SK-N-SH (cell line): ENCODE data around the gene C1S. TPM values are rescaled to one million over a fixed set of nuclear protein-coding genes. Genes with fewer than 3 reads are reported as not detected.

Experiments used
- CTCF ChIA-PET: fragments of 300-600, 350-600 bp; formaldehyde crosslinking; extraction: SDS; loops from one replicate; lab custom pipeline; 2021; lab: Yijun Ruan, JAX
- POLR2A ChIA-PET: fragments of 350-600 bp; sonication (Branson Sonifier 250); formaldehyde crosslinking; extraction: SDS; loops from one replicate; lab custom pipeline; 2020; ENCODE audit warnings: antibody characterized with exemption, inconsistent platforms; lab: Yijun Ruan, JAX
- DNase-seq: peaks from one replicate; pipeline ENCODE4 v3.0.0; 2012
- H2AFZ ChIP-seq: fragments of 200-600 bp; sonication (generic); 2 replicates; pipeline ENCODE4 v1.8.1; 2016; ENCODE audit warnings: antibody characterized with exemption, mild to moderate bottlenecking, low read depth
- H3F3A ChIP-seq: fragments of 200-600 bp; sonication (generic); replicated peaks from 2 replicates; pipeline ENCODE3; 2016; ENCODE audit warnings: antibody characterized with exemption, mild to moderate bottlenecking; ENCODE audit not compliant: insufficient read depth
- H3K27ac ChIP-seq, 2 experiments: fragments of 200-500 bp in 1 of 2; fragments of 200-600 bp in 1 of 2; sonication (Bioruptor generic) in 1 of 2; sonication (generic), shearing (Covaris generic) in 1 of 2; 2 replicates each; pipeline versions ENCODE4 v1.5.1 to v1.6.1; 2014 to 2016; ENCODE audit warnings: low read depth in 2 of 2, inconsistent platforms in 1 of 2, low read length in 1 of 2, mild to moderate bottlenecking in 1 of 2, mixed read lengths in 1 of 2
- H3K27me3 ChIP-seq: fragments of 200-600 bp; sonication (generic), shearing (Covaris generic); 2 replicates; pipeline ENCODE4 v1.6.1; 2016; ENCODE audit warnings: mixed run types; ENCODE audit not compliant: insufficient read depth
- H3K36me3 ChIP-seq, 2 experiments: fragments of 200-500 bp in 1 of 2; fragments of 200-600 bp in 1 of 2; sonication (Bioruptor generic) in 1 of 2; sonication (generic) in 1 of 2; replicated peaks in 1 of 2; 2 replicates each; pipeline versions ENCODE3 to v1.5.1; 2014 to 2016; ENCODE audit warnings: low read length in 1 of 2, mild to moderate bottlenecking in 1 of 2; ENCODE audit not compliant: insufficient read depth in 2 of 2, control insufficient read depth in 1 of 2
- H3K4me1 ChIP-seq, 2 experiments: fragments of 200-500 bp in 1 of 2; fragments of 200-600 bp in 1 of 2; sonication (Bioruptor generic) in 1 of 2; sonication (generic), shearing (Covaris generic) in 1 of 2; 2 replicates each; pipeline versions ENCODE4 v1.5.1 to v1.6.1; 2014 to 2016; ENCODE audit warnings: low read depth in 1 of 2, low read length in 1 of 2, mixed run types in 1 of 2; ENCODE audit not compliant: insufficient read depth in 2 of 2, control insufficient read depth in 1 of 2
- H3K4me2 ChIP-seq: fragments of 200-600 bp; sonication (generic), shearing (Covaris generic); 2 replicates; pipeline ENCODE4 v1.6.1; 2017; ENCODE audit warnings: mixed run types
- H3K4me3 ChIP-seq, 2 experiments: fragments of 200-500 bp in 1 of 2; fragments of 200-600 bp in 1 of 2; sonication (Bioruptor generic) in 1 of 2; sonication (generic), shearing (Covaris generic) in 1 of 2; 2 replicates each; pipeline versions ENCODE4 v1.5.1 to v1.8.1; 2014 to 2016; ENCODE audit warnings: low read depth in 2 of 2, inconsistent platforms in 1 of 2, low read length in 1 of 2, mild to moderate bottlenecking in 1 of 2, mixed read lengths in 1 of 2, moderate library complexity in 1 of 2
- H3K79me2 ChIP-seq: fragments of 200-600 bp; sonication (generic); 2 replicates; pipeline ENCODE4 v1.8.1; 2017; ENCODE audit warnings: mild to moderate bottlenecking; ENCODE audit not compliant: insufficient read depth
- H3K9ac ChIP-seq: fragments of 200-600 bp; sonication (generic); 2 replicates; pipeline ENCODE4 v1.6.1; 2017; ENCODE audit warnings: mixed run types
- H3K9me2 ChIP-seq: fragments of 200-600 bp; sonication (generic); 2 replicates; pipeline ENCODE4 v1.6.1; 2017; ENCODE audit warnings: mixed run types
- H3K9me3 ChIP-seq: fragments of 200-600 bp; sonication (generic); 2 replicates; pipeline ENCODE4 v1.6.1; 2017; ENCODE audit warnings: mixed run types, mild to moderate bottlenecking, moderate library complexity
- H4K20me1 ChIP-seq: fragments of 200-600 bp; sonication (generic); 2 replicates; pipeline ENCODE4 v1.6.1; 2017; ENCODE audit warnings: mild to moderate bottlenecking, mixed run types; ENCODE audit not compliant: insufficient read depth
- FOXM1 ChIP-seq: IDR thresholded peaks from 2 replicates; pipeline ENCODE4 v1.4.0; 2012; ENCODE audit warnings: low read depth, mild to moderate bottlenecking
- GABPA ChIP-seq: IDR thresholded peaks from 2 replicates; pipeline ENCODE4 v1.4.0; 2012; ENCODE audit warnings: low read depth, mild to moderate bottlenecking
- GATA2 ChIP-seq: sonication (generic); formaldehyde crosslinking; IDR thresholded peaks from 2 replicates; pipeline ENCODE4 v1.5.0; 2020; ENCODE audit warnings: mild to moderate bottlenecking, missing genetic modification reagents
- JUND ChIP-seq: IDR thresholded peaks from 2 replicates; pipeline ENCODE4 v1.4.0; 2012
- MXI1 ChIP-seq: IDR thresholded peaks from 2 replicates; pipeline ENCODE4 v1.6.1; 2012; ENCODE audit warnings: mild to moderate bottlenecking, low read depth, low read length, improper control_type of control experiment
- NRF1 ChIP-seq: IDR thresholded peaks from 2 replicates; pipeline ENCODE4 v1.6.1; 2012; ENCODE audit warnings: low read depth, mild to moderate bottlenecking, low read length
- PBX3 ChIP-seq: IDR thresholded peaks from 2 replicates; pipeline ENCODE4; 2012
- RCOR1 ChIP-seq: fragments of 150-350 bp; IDR thresholded peaks from 2 replicates; pipeline ENCODE4 v1.6.1; 2017; ENCODE audit warnings: antibody characterized with exemption, low read length
- RFX5 ChIP-seq: IDR thresholded peaks from 2 replicates; pipeline ENCODE4 v1.6.1; 2012; ENCODE audit warnings: mild to moderate bottlenecking, improper control_type of control experiment, low read length
- TAF1 ChIP-seq: IDR thresholded peaks from 2 replicates; pipeline ENCODE4 v1.6.1; 2012; ENCODE audit warnings: low read depth, mild to moderate bottlenecking, low read length, moderate library complexity, borderline replicate concordance
- TEAD4 ChIP-seq: IDR thresholded peaks from 2 replicates; pipeline ENCODE4 v1.4.0; 2012; ENCODE audit warnings: mild to moderate bottlenecking, borderline replicate concordance; ENCODE audit not compliant: insufficient read depth
- USF2 ChIP-seq: fragments of 150-350 bp; IDR thresholded peaks from 2 replicates; pipeline ENCODE4 v1.6.1; 2017; ENCODE audit warnings: antibody characterized with exemption, low read length, low read depth, borderline replicate concordance
- ZBTB33 ChIP-seq: IDR thresholded peaks from 2 replicates; pipeline ENCODE4 v1.4.0; 2012; ENCODE audit warnings: low read depth, borderline replicate concordance
- WGBS: methylation state at CpG from one replicate; pipeline ENCODE4 v1.1.6; 2017; ENCODE audit warnings: low lambda C conversion rate; 5-methylcytosine and 5-hydroxymethylcytosine counted together
- polyA plus RNA-seq, 3 experiments: library from polyadenylated mRNA; depleted of rRNA; stranded (reverse); fragments of >200 nt; gene quantifications; 2 replicates each; pipeline ENCODE4 v1.2.3, GENCODE V29; 2012

C1S gene
- polyA plus RNA-seq, 1 of the 3 experiments (the other 2 are of a cell fraction) = 14.5 TPM

GRCh38 chr12:7019043-7019569 lies 41.4 kb upstream of the C1S start:
- Histone ChIP-seq H3K9me3 (no peaks in the 10 kb centered on the region), H3K9me2 (no peaks in the 10 kb centered on the region), H3K4me1 (peaks cover 0 to 8% of the 10 kb centered on the region in 2 experiments; a peak in 2 of 4 replicates), H2AFZ (peak overlapping the region; percentile 93), H3K4me3 (peak overlapping the region; percentile 77 to 91), H4K20me1 (no peaks in the 10 kb centered on the region), H3K27me3 (no peaks in the 10 kb centered on the region), H3K9ac (peak overlapping the region; percentile 24; the same call in 1 of the 2 replicates), H3F3A (peaks cover 5% of the 10 kb centered on the region), H3K36me3 (peaks cover 0 to 2% of the 10 kb centered on the region in 2 experiments), H3K4me2 (peak overlapping the region; percentile 83), H3K27ac (peak overlapping the region in 1 of 2 experiments; percentile 72; a peak in 2 of 4 replicates), H3K79me2 (no peaks in the 10 kb centered on the region)
- 6% methylated on average over 6 of the region's 6 CpGs for WGBS
- no peak for DNase-seq
- ChIA-PET POLR2A (interaction anchor here (1.0 to 1.6 kb wide), 4 partner anchors 9 to 76 kb away, joined by 3 to 8 read pairs (median 4); partner anchors contain the start of genes C12orf57 and RNU7-1), CTCF (interaction anchor here (0.9 to 1.7 kb wide), 3 partner anchors 9 to 74 kb away, joined by 3 to 8 read pairs (median 6); no protein-coding TSS in a partner anchor)
- TF ChIP-seq RFX5 (no peak), MXI1 (no peak), PBX3 (no peak), JUND (no peak), TEAD4 (no peak; the same call in 1 of the 2 replicates), NRF1 (no peak), USF2 (no peak), FOXM1 (no peak), ZBTB33 (no peak), GABPA (no peak)

- Histone ChIP-seq H3K4me2 (no peak overlapping the region), H3K9me3 (no peaks in the 10 kb centered on the region), H3K36me3 (no peaks in the 10 kb centered on the region), H3K27me3 (no peaks in the 10 kb centered on the region), H3K4me3 (no peak overlapping the region), H3K9ac (no peak overlapping the region), H2AFZ (no peak overlapping the region), H3K4me1 (peaks cover 0 to 7% of the 10 kb centered on the region in 2 experiments; a peak in 2 of 4 replicates), H3K9me2 (no peaks in the 10 kb centered on the region), H3F3A (peaks cover 5% of the 10 kb centered on the region), H3K79me2 (no peaks in the 10 kb centered on the region), H4K20me1 (no peaks in the 10 kb centered on the region), H3K27ac (no peak overlapping the region)
- 87% methylated on average over 5 of the region's 5 CpGs for WGBS
- CTCF ChIA-PET = interaction anchor here (0.9 to 1.5 kb wide), 4 partner anchors 12 to 77 kb away, joined by 3 to 4 read pairs (median 3); no protein-coding TSS in a partner anchor
- no peak for DNase-seq
- TF ChIP-seq RCOR1 (no peak), TAF1 (no peak), GATA2 (CRISPR knock-in tag) (no peak)
- POLR2A ChIA-PET = no interaction called here
Observed at GRCh38 chr12:7021956-7022355, 38.6 kb upstream of the C1S start.
